GM10847 (cell line): ENCODE measurements around the gene SRPRB.

Experiments used
- POLR2A ChIP-seq: IDR thresholded peaks from 2 replicates; pipeline ENCODE4 v1.6.1; 2011; ENCODE audit not compliant: insufficient read length; ENCODE audit errors: extremely low read depth

The SRPRB gene

DNA sequence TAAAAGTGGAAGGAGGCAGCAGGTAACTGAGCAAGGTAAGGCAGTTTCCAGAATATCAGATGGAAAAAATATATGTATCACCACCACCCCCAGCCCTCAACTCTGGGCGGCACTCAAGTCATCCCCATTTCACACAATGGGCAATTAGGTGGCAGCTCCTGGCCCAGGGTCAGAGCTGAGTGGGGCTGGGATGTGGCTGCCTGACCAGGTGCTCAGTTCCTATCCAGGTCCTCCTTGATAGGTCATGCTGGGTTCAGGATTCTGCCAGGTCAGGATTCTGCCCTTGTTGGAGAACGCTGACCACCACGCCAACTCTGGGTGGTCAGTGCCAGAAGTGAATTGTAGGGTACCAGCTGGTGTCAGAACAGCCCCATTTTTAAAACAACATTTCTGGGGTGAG is 60.5 kb downstream of the SRPRB start:
- TF ChIP-seq POLR2A, result no peak

DNA sequence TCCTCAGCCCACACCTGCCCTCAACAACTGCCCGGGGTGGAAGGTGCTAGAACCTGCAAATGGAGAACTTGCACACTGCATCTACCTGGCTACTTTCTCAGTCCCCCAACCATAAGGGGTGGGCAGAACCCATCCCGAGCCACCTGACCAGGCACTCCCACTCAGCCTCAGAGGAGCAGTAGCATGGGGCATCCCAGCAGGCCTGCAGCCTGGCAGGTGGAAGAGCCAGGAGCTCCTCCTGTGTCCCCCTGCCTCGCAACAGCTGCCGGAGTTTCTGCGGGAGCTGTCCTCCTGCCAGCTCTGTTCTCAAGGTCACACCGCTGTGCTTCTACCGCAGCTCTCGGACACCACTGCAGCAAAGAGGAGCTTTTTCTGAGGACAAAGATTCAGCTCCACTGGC is 62.6 kb downstream of the SRPRB start:
- no peak for TF ChIP-seq POLR2A

DNA sequence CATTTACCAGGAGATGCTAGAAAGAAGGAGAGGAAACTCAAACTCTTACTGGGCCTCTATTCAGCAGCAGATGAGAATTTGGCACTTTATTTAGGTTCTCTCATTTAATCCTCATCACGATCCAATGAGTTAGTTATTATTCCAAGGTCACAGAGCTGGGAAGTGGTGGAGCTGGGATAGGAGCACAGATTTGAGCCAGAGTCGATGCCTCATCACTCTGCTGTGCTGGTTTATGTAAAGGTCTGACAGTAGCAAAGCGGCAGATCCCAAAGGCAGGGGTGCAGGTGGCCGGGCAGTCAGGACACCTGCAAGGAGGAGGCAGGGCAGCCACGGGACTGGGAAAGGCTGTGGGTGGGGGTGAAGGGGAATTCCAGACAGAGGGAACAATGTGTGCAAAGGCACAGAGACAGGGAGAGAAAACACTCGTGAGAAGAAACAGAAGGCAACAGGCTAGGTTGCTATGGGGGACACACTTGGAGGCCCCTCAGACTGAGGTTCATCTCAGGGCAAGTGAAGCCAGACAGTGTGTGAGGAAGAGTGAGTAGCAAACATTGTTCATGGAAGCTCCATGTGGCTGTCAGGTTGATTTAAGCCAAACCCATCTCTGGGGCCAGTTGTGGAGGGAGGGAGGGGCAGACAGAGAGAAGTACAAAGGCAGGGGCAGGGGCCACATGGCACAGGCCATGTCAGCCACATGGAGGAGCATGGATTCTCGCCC is 63.3 kb downstream of the SRPRB start:
- no peak for TF ChIP-seq POLR2A

DNA sequence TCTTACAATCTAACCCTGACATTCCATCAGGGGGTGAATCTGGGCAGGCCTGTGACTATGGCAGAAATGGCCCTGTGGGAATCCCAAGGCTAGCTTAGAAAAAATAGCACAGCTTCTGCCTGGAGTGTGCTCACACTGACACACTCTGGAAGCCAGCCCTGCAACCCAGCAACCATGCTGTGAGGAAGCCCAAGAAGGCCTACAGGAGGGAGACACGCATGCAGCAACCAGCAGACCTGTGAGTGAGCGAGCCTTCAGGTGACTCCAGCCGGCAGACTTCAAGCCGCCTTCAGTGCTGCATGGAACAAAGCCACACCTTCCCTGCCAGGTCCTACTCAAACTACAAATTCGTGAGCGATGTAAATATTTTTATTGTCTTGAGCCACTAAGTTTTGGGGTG is 64.0 kb downstream of the SRPRB start:
- TF ChIP-seq POLR2A, result no peak

DNA sequence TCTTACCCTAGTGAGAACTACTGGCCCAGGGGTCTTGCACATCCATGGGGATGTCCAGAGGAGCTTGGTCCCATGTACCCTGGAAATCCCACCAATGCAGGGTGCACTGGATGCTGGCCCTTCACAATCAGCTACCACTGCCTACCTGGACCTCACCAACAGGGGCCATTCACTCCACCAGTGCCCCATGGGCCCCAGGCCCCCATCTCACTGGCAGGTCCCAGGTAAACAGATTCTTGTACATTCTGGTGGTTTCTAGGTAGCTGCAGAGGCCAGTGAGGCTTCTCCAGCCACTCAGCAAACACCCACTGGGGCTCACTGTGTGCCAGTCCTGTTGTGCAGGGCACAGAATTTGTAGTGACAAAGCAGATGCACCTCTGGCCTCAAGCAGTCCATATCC is 65.2 kb downstream of the SRPRB start:
- TF ChIP-seq POLR2A, result no peak
